HL-60 (cell line): ENCODE results near the gene MTREX.

ENCODE experiments used
- DNase-seq, 2 experiments: peaks; one replicate each; pipeline ENCODE4 v3.0.0-alpha.2; 2010 to 2020; ENCODE audit warnings: low read depth in 1 of 2, low spot score in 1 of 2
- H3K27ac ChIP-seq: fragments of 250-450 bp; sonication (Bioruptor Pico); replicated peaks from 2 replicates; pipeline ENCODE4 v1.5.1; 2020; ENCODE audit warnings: mild to moderate bottlenecking, moderate library complexity
- H3K27me3 ChIP-seq: fragments of 250-450 bp; sonication (Bioruptor Pico); 2 replicates; pipeline ENCODE4 v1.5.1; 2021; ENCODE audit warnings: mild to moderate bottlenecking, moderate library complexity; ENCODE audit not compliant: insufficient read depth, poor library complexity, severe bottlenecking
- H3K4me3 ChIP-seq: replicated peaks from 2 replicates; pipeline ENCODE4 v1.5.1; 2011; ENCODE audit warnings: mild to moderate bottlenecking, control low read depth, low read length; ENCODE audit not compliant: insufficient read depth
- GABPA ChIP-seq: IDR thresholded peaks from 2 replicates; pipeline ENCODE4 v1.6.1; 2012; ENCODE audit warnings: low read depth
- POLR2AphosphoS5 ChIP-seq: IDR thresholded peaks from 2 replicates; pipeline ENCODE4 v1.6.1; 2012; ENCODE audit warnings: low read depth
- SPI1 ChIP-seq: IDR thresholded peaks from 2 replicates; pipeline ENCODE4 v1.6.1; 2012; ENCODE audit warnings: low read depth, mild to moderate bottlenecking, borderline replicate concordance
- TF ChIP-seq, protein P1 (sequence below): IDR thresholded peaks from one replicate; pipeline ENCODE4 v1.5.1; 2011; ENCODE audit warnings: low read length, control low read depth, inconsistent platforms; ENCODE audit not compliant: insufficient read depth
- TF ChIP-seq, protein P2 (sequence below): IDR thresholded peaks from 2 replicates; pipeline ENCODE4 v1.6.1; 2012; ENCODE audit warnings: low read depth; ENCODE audit not compliant: insufficient replicate concordance

The MTREX gene

DNA sequence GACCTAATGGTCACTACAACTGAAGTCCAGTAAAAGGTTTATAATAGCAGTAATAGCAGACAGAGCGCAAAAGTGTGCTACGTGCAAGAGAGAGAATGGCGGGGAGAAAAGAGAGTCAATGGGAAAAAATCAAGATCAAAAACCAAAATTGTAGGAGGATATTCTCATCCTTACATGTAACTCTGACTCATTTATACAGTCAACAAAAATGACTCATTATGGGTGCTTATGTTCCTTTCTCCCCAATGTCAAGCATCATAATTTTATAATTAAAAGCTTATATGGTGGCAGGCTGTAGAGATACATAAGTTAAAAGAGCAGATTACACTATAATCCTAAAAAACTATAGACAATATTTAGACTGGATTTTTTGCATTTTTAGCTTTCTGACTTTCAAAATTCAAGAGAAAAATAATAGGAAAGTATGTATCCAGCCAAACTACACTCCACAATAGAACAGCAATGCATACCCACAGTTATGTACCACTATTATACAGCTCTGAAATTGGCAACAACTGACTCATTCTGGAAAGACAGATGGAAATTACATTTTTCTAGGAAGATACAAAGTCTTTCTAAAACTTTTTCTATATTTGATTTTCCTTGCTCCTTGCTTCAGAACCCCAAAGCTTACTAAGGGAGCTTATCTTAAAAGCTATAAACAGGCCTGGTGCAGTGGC is 148.6 kb downstream of the MTREX start:
- Histone ChIP-seq H3K27me3 (no peaks in the 10 kb centered on the region), H3K4me3 (no peak overlapping the region), H3K27ac (no peak overlapping the region)
- no peak for DNase-seq
- no peak for TF ChIP-seq POLR2AphosphoS5
- no peak for TF ChIP-seq GABPA
- TF ChIP-seq SPI1: no peak
- TF ChIP-seq, protein P1, sequence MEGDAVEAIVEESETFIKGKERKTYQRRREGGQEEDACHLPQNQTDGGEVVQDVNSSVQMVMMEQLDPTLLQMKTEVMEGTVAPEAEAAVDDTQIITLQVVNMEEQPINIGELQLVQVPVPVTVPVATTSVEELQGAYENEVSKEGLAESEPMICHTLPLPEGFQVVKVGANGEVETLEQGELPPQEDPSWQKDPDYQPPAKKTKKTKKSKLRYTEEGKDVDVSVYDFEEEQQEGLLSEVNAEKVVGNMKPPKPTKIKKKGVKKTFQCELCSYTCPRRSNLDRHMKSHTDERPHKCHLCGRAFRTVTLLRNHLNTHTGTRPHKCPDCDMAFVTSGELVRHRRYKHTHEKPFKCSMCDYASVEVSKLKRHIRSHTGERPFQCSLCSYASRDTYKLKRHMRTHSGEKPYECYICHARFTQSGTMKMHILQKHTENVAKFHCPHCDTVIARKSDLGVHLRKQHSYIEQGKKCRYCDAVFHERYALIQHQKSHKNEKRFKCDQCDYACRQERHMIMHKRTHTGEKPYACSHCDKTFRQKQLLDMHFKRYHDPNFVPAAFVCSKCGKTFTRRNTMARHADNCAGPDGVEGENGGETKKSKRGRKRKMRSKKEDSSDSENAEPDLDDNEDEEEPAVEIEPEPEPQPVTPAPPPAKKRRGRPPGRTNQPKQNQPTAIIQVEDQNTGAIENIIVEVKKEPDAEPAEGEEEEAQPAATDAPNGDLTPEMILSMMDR: no peak
- TF ChIP-seq, protein P2, sequence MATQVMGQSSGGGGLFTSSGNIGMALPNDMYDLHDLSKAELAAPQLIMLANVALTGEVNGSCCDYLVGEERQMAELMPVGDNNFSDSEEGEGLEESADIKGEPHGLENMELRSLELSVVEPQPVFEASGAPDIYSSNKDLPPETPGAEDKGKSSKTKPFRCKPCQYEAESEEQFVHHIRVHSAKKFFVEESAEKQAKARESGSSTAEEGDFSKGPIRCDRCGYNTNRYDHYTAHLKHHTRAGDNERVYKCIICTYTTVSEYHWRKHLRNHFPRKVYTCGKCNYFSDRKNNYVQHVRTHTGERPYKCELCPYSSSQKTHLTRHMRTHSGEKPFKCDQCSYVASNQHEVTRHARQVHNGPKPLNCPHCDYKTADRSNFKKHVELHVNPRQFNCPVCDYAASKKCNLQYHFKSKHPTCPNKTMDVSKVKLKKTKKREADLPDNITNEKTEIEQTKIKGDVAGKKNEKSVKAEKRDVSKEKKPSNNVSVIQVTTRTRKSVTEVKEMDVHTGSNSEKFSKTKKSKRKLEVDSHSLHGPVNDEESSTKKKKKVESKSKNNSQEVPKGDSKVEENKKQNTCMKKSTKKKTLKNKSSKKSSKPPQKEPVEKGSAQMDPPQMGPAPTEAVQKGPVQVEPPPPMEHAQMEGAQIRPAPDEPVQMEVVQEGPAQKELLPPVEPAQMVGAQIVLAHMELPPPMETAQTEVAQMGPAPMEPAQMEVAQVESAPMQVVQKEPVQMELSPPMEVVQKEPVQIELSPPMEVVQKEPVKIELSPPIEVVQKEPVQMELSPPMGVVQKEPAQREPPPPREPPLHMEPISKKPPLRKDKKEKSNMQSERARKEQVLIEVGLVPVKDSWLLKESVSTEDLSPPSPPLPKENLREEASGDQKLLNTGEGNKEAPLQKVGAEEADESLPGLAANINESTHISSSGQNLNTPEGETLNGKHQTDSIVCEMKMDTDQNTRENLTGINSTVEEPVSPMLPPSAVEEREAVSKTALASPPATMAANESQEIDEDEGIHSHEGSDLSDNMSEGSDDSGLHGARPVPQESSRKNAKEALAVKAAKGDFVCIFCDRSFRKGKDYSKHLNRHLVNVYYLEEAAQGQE: no peak

DNA sequence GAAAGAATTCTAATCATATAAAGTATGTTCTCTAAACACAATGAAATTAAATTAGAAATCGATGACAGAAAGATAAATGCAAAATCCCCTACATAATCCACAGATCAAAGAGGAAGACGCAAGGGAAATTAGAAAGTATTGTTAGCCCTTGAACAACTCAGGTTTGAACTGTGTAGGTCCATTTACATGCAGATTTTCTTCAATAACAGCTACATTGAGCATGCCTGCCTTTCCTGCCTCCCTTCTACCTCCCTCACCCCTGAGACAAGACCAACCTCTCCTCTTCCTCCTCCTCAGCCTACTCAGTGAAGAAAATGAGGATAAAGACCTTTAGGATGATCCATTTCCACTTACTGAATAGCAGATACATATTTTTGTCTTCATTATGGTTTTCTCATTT is 151.8 kb downstream of the MTREX start:
- no peak for DNase-seq
- Histone ChIP-seq H3K4me3 (no peak overlapping the region), H3K27ac (no peak overlapping the region), H3K27me3 (no peaks in the 10 kb centered on the region)
- no peak for TF ChIP-seq GABPA
- TF ChIP-seq, protein P1: no peak
- TF ChIP-seq POLR2AphosphoS5: no peak
- TF ChIP-seq, protein P2: no peak
- no peak for TF ChIP-seq SPI1

DNA sequence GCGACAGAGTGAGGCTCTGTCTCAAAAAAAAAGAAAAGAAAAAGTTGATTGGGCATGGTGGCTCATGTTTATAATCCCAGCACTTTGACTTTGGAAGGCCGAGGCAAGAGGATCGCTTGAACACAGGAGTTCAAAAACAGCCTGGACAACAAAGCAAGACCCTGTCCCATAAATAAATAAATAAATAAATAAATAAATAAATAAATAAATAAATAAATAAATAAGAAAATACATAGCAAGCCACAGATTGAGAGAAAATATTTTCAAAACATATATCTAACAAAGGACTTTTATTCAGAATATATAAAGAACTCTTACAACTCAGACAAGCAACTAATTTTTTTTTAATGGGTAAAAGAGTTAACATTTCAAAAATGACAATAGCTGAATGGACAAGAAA is 155.8 kb downstream of the MTREX start:
- no peak for DNase-seq
- Histone ChIP-seq H3K4me3 (no peak overlapping the region), H3K27ac (no peak overlapping the region), H3K27me3 (no peaks in the 10 kb centered on the region)
- TF ChIP-seq GABPA: no peak
- TF ChIP-seq, protein P2: no peak
- no peak for TF ChIP-seq SPI1
- TF ChIP-seq, protein P1: no peak
- no peak for TF ChIP-seq POLR2AphosphoS5
